ENCODE measurements around the gene HDAC3.

- TF ChIP-seq ZNF565 (CRISPR knock-in tag; conservative IDR thresholded peaks at IDR 0.05; ENCODE audit: low read depth) (no peak), ARNTL (CRISPR knock-in tag; IDR thresholded peaks at IDR 0.05; ENCODE audit: borderline replicate concordance, low read depth) (no peak), ZNF70 (CRISPR knock-in tag; IDR thresholded peaks at IDR 0.05) (no peak), ZFP30 (CRISPR knock-in tag; IDR thresholded peaks at IDR 0.05) (no peak), PATZ1 (CRISPR knock-in tag; IDR thresholded peaks at IDR 0.05; ENCODE audit: borderline replicate concordance) (no peak), ZFP3 (CRISPR knock-in tag; IDR thresholded peaks at IDR 0.05) (no peak), TSHZ2 (CRISPR knock-in tag; IDR thresholded peaks at IDR 0.05) (no peak), SNAI2 (CRISPR knock-in tag; IDR thresholded peaks at IDR 0.05) (no peak), BACH2 (CRISPR knock-in tag; IDR thresholded peaks at IDR 0.05; ENCODE audit: borderline replicate concordance) (no peak), CSRNP3 (CRISPR knock-in tag; IDR thresholded peaks at IDR 0.05) (no peak)
Observed at GRCh38 chr5:141680178-141680577, 43.5 kb upstream of the HDAC3 start.
